OCI-LY7 (cell line): ENCODE data around the gene SEMA6B.

Experiments used
- CTCF ChIP-seq: fragments of 200-600 bp; sonication (generic); conservative IDR thresholded peaks from 2 replicates; pipeline ENCODE4 v1.5.1; 2014; ENCODE audit warnings: mild to moderate bottlenecking, antibody characterized with exemption, low read length, moderate library complexity, mixed read lengths
- EZH2phosphoT487 ChIP-seq: fragments of 200-600 bp; sonication (generic); IDR thresholded peaks from 2 replicates; pipeline ENCODE4 v1.6.1; 2018; ENCODE audit warnings: low read depth, borderline replicate concordance, mild to moderate bottlenecking, mixed run types, antibody characterized with exemption, low read length, moderate library complexity, mixed read lengths

GRCh38 chr19:4575267-4576015 lies 16.0 kb upstream of the SEMA6B start:
- no peak for TF ChIP-seq CTCF
- no peak for TF ChIP-seq EZH2phosphoT487
